H1 (cell line): Measurements from ENCODE around the gene TBC1D20. TPM values are rescaled to one million over a fixed set of nuclear protein-coding genes. Genes with fewer than 3 reads are reported as not detected.

Source experiments
- CTCF ChIA-PET: fragments of 300-600 bp; sonication (Branson Sonifier 250); formaldehyde crosslinking; loops from one replicate; lab custom pipeline; 2021; ENCODE audit not compliant: partially characterized antibody; lab: Charles Lee
- POLR2A ChIA-PET: fragments of 300-600 bp; sonication (Branson Sonifier 250); formaldehyde crosslinking; loops from one replicate; lab custom pipeline; 2021; ENCODE audit warnings: inconsistent platforms; ENCODE audit not compliant: partially characterized antibody; lab: Charles Lee
- DNase-seq, 2 experiments: peaks; one replicate each; pipeline versions ENCODE4 v3.0.0 to v3.0.0-alpha.2; 2010 to 2022; ENCODE audit warnings: low spot score in 2 of 2, low read depth in 1 of 2, mixed read lengths in 1 of 2
- FAIRE-seq: peaks from 2 replicates; lab custom pipeline; 2011; peaks lifted over from hg19 to GRCh38; lab: Jason Lieb, UNC
- H2AFZ ChIP-seq: 2 replicates; pipeline ENCODE4 v1.8.1; 2012; ENCODE audit warnings: low read length, inconsistent platforms
- H2AK5ac ChIP-seq: 2 replicates; pipeline ENCODE4 v1.6.1; 2013; ENCODE audit warnings: low read depth, low read length
- H2BK120ac ChIP-seq: replicated peaks from 2 replicates; pipeline ENCODE3; 2013; ENCODE audit warnings: low read depth, low read length, inconsistent platforms
- H2BK12ac ChIP-seq: 2 replicates; pipeline ENCODE4 v1.6.1; 2013; ENCODE audit warnings: low read depth, low read length
- H2BK15ac ChIP-seq: 2 replicates; pipeline ENCODE4 v1.6.1; 2013; ENCODE audit warnings: low read length
- H2BK20ac ChIP-seq: 2 replicates; pipeline ENCODE4 v1.6.1; 2013; ENCODE audit warnings: low read length
- H2BK5ac ChIP-seq: 2 replicates; pipeline ENCODE4 v1.6.1; 2013; ENCODE audit warnings: low read depth, low read length
- H3K14ac ChIP-seq: 2 replicates; pipeline ENCODE4 v1.6.1; 2013; ENCODE audit warnings: inconsistent platforms; ENCODE audit not compliant: insufficient read length
- H3K18ac ChIP-seq: 2 replicates; pipeline ENCODE4 v1.6.1; 2013; ENCODE audit warnings: low read length; ENCODE audit errors: extremely low read depth
- H3K23ac ChIP-seq: 2 replicates; pipeline ENCODE4 v1.6.1; 2013; ENCODE audit warnings: inconsistent platforms; ENCODE audit not compliant: insufficient read length
- H3K23me2 ChIP-seq: 2 replicates; pipeline ENCODE4 v1.6.1; 2013; ENCODE audit warnings: low read depth, low read length
- H3K27ac ChIP-seq: 2 replicates; pipeline ENCODE4 v1.6.1; 2011; ENCODE audit warnings: low read depth, low read length, inconsistent platforms
- H3K27me3 ChIP-seq, 4 experiments: replicated peaks in 1 of 4; 1 replicate in 1 of 4; 2 replicates in 3 of 4; pipeline versions ENCODE4 v1.6.1 to v1.8.1; 2011 to 2013; ENCODE audit warnings: low read length in 3 of 4, mild to moderate bottlenecking in 3 of 4, inconsistent platforms in 2 of 4, mixed read lengths in 2 of 4, moderate library complexity in 1 of 4; ENCODE audit not compliant: control insufficient read depth in 3 of 4, insufficient read depth in 3 of 4; ENCODE audit errors: extremely low read depth in 1 of 4
- H3K36me3 ChIP-seq, 4 experiments: 2 replicates each; pipeline versions ENCODE4 v1.6.1 to v1.8.1; 2011 to 2013; ENCODE audit warnings: mild to moderate bottlenecking in 4 of 4, low read length in 3 of 4, moderate library complexity in 2 of 4, control low read depth in 1 of 4, inconsistent platforms in 1 of 4; ENCODE audit not compliant: insufficient read depth in 4 of 4, control insufficient read depth in 2 of 4
- H3K4ac ChIP-seq: replicated peaks from 2 replicates; pipeline ENCODE3; 2013; ENCODE audit warnings: low read length, low read depth, mixed read lengths, inconsistent platforms; ENCODE audit not compliant: insufficient read length
- H3K4me1 ChIP-seq, 4 experiments: replicated peaks in 1 of 4; 1 replicate in 1 of 4; 2 replicates in 3 of 4; pipeline versions ENCODE4 v1.6.1 to v1.8.1; 2011 to 2013; ENCODE audit warnings: low read length in 3 of 4, inconsistent platforms in 2 of 4, mixed read lengths in 1 of 4; ENCODE audit not compliant: insufficient read depth in 4 of 4, control insufficient read depth in 3 of 4
- H3K4me2 ChIP-seq, 2 experiments: 2 replicates each; pipeline versions ENCODE4 v1.6.1 to v1.8.1; 2011 to 2013; ENCODE audit warnings: low read depth in 2 of 2, low read length in 2 of 2, control low read depth in 1 of 2, inconsistent platforms in 1 of 2, mild to moderate bottlenecking in 1 of 2; ENCODE audit not compliant: insufficient read depth in 1 of 2
- H3K4me3 ChIP-seq, 4 experiments: fragments of 200-600, 300-600 bp in 1 of 4; sonication (generic), shearing (Covaris generic), sonication (Bioruptor Twin) in 1 of 4; 2 replicates each; pipeline versions ENCODE4 v1.5.1 to v1.8.1; 2011 to 2016; ENCODE audit warnings: low read length in 4 of 4, low read depth in 3 of 4, control low read depth in 2 of 4, inconsistent platforms in 2 of 4, mild to moderate bottlenecking in 2 of 4, mixed read lengths in 1 of 4, moderate library complexity in 1 of 4; ENCODE audit not compliant: insufficient read depth in 2 of 4; ENCODE audit errors: extremely low read depth in 1 of 4
- H3K56ac ChIP-seq: replicated peaks from 2 replicates; pipeline ENCODE3; 2013; ENCODE audit warnings: low read depth, mild to moderate bottlenecking, mixed read lengths, low read length, inconsistent platforms; ENCODE audit not compliant: insufficient read length
- H3K79me1 ChIP-seq: 2 replicates; pipeline ENCODE4 v1.6.1; 2013; ENCODE audit warnings: low read depth, low read length, control low read depth
- H3K79me2 ChIP-seq, 2 experiments: 2 replicates each; pipeline versions ENCODE4 v1.6.1 to v1.8.1; 2012 to 2013; ENCODE audit warnings: low read length in 2 of 2, mild to moderate bottlenecking in 2 of 2, inconsistent platforms in 1 of 2; ENCODE audit not compliant: insufficient read depth in 2 of 2, control insufficient read depth in 1 of 2
- H3K9ac ChIP-seq, 4 experiments: replicated peaks in 1 of 4; 1 replicate in 1 of 4; 2 replicates in 3 of 4; pipeline versions ENCODE4 v1.6.1 to v1.8.1; 2011 to 2013; ENCODE audit warnings: low read depth in 3 of 4, low read length in 3 of 4, control low read depth in 2 of 4, mild to moderate bottlenecking in 2 of 4, moderate library complexity in 2 of 4, inconsistent platforms in 1 of 4; ENCODE audit errors: extremely low read depth in 1 of 4
- H3K9me3 ChIP-seq, 2 experiments: 2 replicates each; pipeline versions ENCODE4 v1.6.1 to v1.8.1; 2012 to 2013; ENCODE audit warnings: mild to moderate bottlenecking in 2 of 2, moderate library complexity in 2 of 2, control low read depth in 1 of 2, inconsistent platforms in 1 of 2, low read depth in 1 of 2, low read length in 1 of 2, mixed read lengths in 1 of 2; ENCODE audit not compliant: insufficient read depth in 2 of 2
- H4K20me1 ChIP-seq, 2 experiments: replicated peaks in 1 of 2; 2 replicates each; pipeline versions ENCODE3 to v1.8.1; 2011 to 2013; ENCODE audit warnings: inconsistent platforms in 2 of 2, low read length in 2 of 2, mild to moderate bottlenecking in 1 of 2; ENCODE audit not compliant: insufficient read depth in 2 of 2, control insufficient read depth in 1 of 2
- H4K5ac ChIP-seq: 2 replicates; pipeline ENCODE4 v1.6.1; 2013; ENCODE audit warnings: low read length, low read depth, mixed read lengths, inconsistent platforms; ENCODE audit not compliant: insufficient read length
- H4K8ac ChIP-seq: 2 replicates; pipeline ENCODE4 v1.8.0; 2013; ENCODE audit warnings: mild to moderate bottlenecking, moderate library complexity, low read length, inconsistent platforms; ENCODE audit not compliant: insufficient read depth; ENCODE audit errors: extremely low read depth
- H4K91ac ChIP-seq: replicated peaks from 2 replicates; pipeline ENCODE3; 2013; ENCODE audit warnings: low read length, mixed read lengths, inconsistent platforms; ENCODE audit not compliant: insufficient read length
- ATF2 ChIP-seq: IDR thresholded peaks from 2 replicates; pipeline ENCODE4 v1.6.1; 2012; ENCODE audit warnings: low read length, inconsistent platforms
- CBX8 ChIP-seq: fragments of 300-800, 300-1000 bp; sonication (generic); IDR thresholded peaks from 2 replicates; pipeline ENCODE4 v1.7.1; 2016; ENCODE audit warnings: low read depth, low read length, borderline replicate concordance
- CTCF ChIP-seq, 3 experiments: IDR thresholded peaks; 1 replicate in 2 of 3; 2 replicates in 1 of 3; pipeline versions ENCODE4 v1.5.1 to v1.6.1; 2011; ENCODE audit warnings: low read length in 3 of 3, mild to moderate bottlenecking in 3 of 3, inconsistent platforms in 2 of 3, low read depth in 1 of 3, moderate library complexity in 1 of 3; ENCODE audit not compliant: insufficient read depth in 1 of 3; ENCODE audit errors: control extremely low read depth in 1 of 3
- MAX ChIP-seq: IDR thresholded peaks from 2 replicates; pipeline ENCODE4 v1.6.1; 2012; ENCODE audit warnings: inconsistent platforms
- RAD21 ChIP-seq, 2 experiments: IDR thresholded peaks in 1 of 2; conservative IDR thresholded peaks in 1 of 2; 2 replicates each; pipeline ENCODE4 v1.6.1; 2011; ENCODE audit warnings: low read depth in 2 of 2, low read length in 2 of 2, improper control_type of control experiment in 1 of 2, inconsistent platforms in 1 of 2, mild to moderate bottlenecking in 1 of 2, moderate library complexity in 1 of 2
- TAF7 ChIP-seq: optimal IDR thresholded peaks from 2 replicates; pipeline ENCODE3; 2011; ENCODE audit warnings: low read depth, mild to moderate bottlenecking, inconsistent platforms, low read length, moderate library complexity, borderline replicate concordance
- WGBS, 2 experiments: shearing (Covaris generic) in 1 of 2; methylation state at CpG; one replicate each; pipeline versions ENCODE4 v1.1.6 to v1.1.7; 2013 to 2015; ENCODE audit warnings: low lambda C conversion rate in 2 of 2, mixed read lengths in 2 of 2, inconsistent platforms in 1 of 2, low coverage in 1 of 2, missing lambda C conversion rate in 1 of 2; ENCODE audit not compliant: insufficient replicate concordance in 2 of 2, insufficient coverage in 1 of 2, insufficient read length in 1 of 2; ENCODE audit errors: extremely low coverage in 1 of 2, missing lambda C conversion rate in 1 of 2; 5-methylcytosine and 5-hydroxymethylcytosine counted together
- polyA plus RNA-seq, 7 experiments: library from polyadenylated mRNA; depleted of rRNA in 3 of 7; stranded (reverse) in 5 of 7; unstranded in 2 of 7; fragments of >200 nt in 5 of 7; fragments of 200-250 nt in 2 of 7; gene quantifications; 1 replicate in 5 of 7; 2 replicates in 1 of 7; 4 replicates in 1 of 7; pipeline versions ENCODE4 v1.2.1 to v1.2.3, GENCODE V29; 2011 to 2013; ENCODE audit warnings: missing spikeins in 2 of 7, mixed read lengths in 2 of 7
- total RNA-seq: library from RNA; stranded (reverse); fragmentation: NEBNext Ultra II Directional; extraction: Animal tissue kit (Norgen Biotek cat#: 25700); gene quantifications from 2 replicates; pipeline ENCODE4 v1.2.1, GENCODE V29; 2021

TBC1D20 gene
- total and polyA plus RNA-seq, 2 of the 8 experiments (the other 6 are each of a cell fraction or from before 2014, with no cell fraction given): 14.5 to 17.1 TPM

- Histone ChIP-seq H3K79me1 (no peaks in the 10 kb centered on the region), H4K20me1 (peaks cover 0 to 2% of the 10 kb centered on the region in 2 experiments), H4K5ac (no peak overlapping the region), H3K4ac (no peak overlapping the region), H3K18ac (no peak overlapping the region), H2BK5ac (no peak overlapping the region), H2BK120ac (no peak overlapping the region), H3K4me2 (no peak overlapping the region), H3K23me2 (no peaks in the 10 kb centered on the region), H3K9me3 (no peaks in the 10 kb centered on the region), H3K56ac (no peak overlapping the region), H4K8ac (no peak overlapping the region), H2BK12ac (no peak overlapping the region), H3K4me3 (no peak overlapping the region), H4K91ac (no peak overlapping the region), H2AK5ac (no peak overlapping the region), H3K14ac (no peak overlapping the region), H3K36me3 (peaks cover 12 to 47% (median 29%) of the 10 kb centered on the region in 4 experiments), H3K79me2 (no peaks in the 10 kb centered on the region), H3K27me3 (no peaks in the 10 kb centered on the region), H3K23ac (no peak overlapping the region), H2BK15ac (no peak overlapping the region), H3K27ac (no peak overlapping the region), H2AFZ (no peak overlapping the region), H2BK20ac (no peak overlapping the region), H3K4me1 (no peaks in the 10 kb centered on the region), H3K9ac (no peak overlapping the region)
- CTCF ChIA-PET: interaction anchor here (0.8 to 5.3 kb wide), 15 partner anchors 8 to 258 kb away, joined by 3 to 36 read pairs (median 5); no protein-coding TSS in a partner anchor
- POLR2A ChIA-PET: interaction anchor here (0.8 kb wide), 1 partner anchor 34 kb away, joined by 4 read pairs; no protein-coding TSS in a partner anchor
- WGBS, 2 experiments: 94% methylated on average over 3 of the region's 3 CpGs; no CpG with 5 or more reads in 1 of the 2 experiments
- FAIRE-seq (peak; percentile 91), DNase-seq (no peak)
- TF ChIP-seq ATF2 (no peak), CTCF (IDR thresholded peaks at IDR 0.05; ENCODE audit: control extremely low read depth in 1 of 3, insufficient read depth in 1 of 3, low read depth in 1 of 3, low read length in 3 of 3) (peak in 2 of 3 experiments; percentile 43 to 51; a peak in 2 of 4 replicates), TAF7 (no peak), RAD21 (IDR thresholded peaks at IDR 0.05 in 1 of 2, conservative IDR thresholded peaks at IDR 0.05 in 1 of 2; ENCODE audit: low read depth in 2 of 2, low read length in 2 of 2) (peak; percentile 50 to 60), CBX8 (no peak), MAX (no peak)
These were observed 16.7 kb upstream of the TBC1D20 start for GRCh38 chr20:478949-479429.
